NCI-H1092 treated with DMSO at 0.1 percent for 48 hours (cell line): ENCODE measurements around the gene NEK2.
"Not testable (repeated sequence)": the region's sequence is repeated elsewhere in the genome, so short reads cannot be mapped to it uniquely, and the experiment has no call there.

ENCODE experiments used
- DNase-seq: peaks from one replicate; lab custom pipeline; 2025; lab: John Stamatoyannopoulos, UW

NEK2 gene

GRCh38 chr1:211675230-211676105 lies at the start of gene NEK2:
TSS of gene NEK2 (minus strand) at chr1:211675621. CDS start at chr1:211675479, 142 bp downstream.
- peak; percentile 98 for DNase-seq

GRCh38 chr1:211724687-211725196 lies 49.3 kb upstream of the NEK2 start:
- DNase-seq: no peak

- DNase-seq: no peak
Observed at GRCh38 chr1:211723273-211723672, 47.9 kb upstream of the NEK2 start.

- DNase-seq: no peak
Observed at GRCh38 chr1:211722277-211723175, 47.1 kb upstream of the NEK2 start.

GRCh38 chr1:211716555-211716954 lies 41.1 kb upstream of the NEK2 start:
- DNase-seq: not testable (repeated sequence)

GRCh38 chr1:211715971-211716370 lies 40.5 kb upstream of the NEK2 start:
- DNase-seq: no peak

- no peak for DNase-seq
Observed at GRCh38 chr1:211714154-211714553, 38.7 kb upstream of the NEK2 start.

GRCh38 chr1:211713231-211713630 lies 37.8 kb upstream of the NEK2 start:
- DNase-seq: no peak

- no peak for DNase-seq
Observed at GRCh38 chr1:211711315-211711705, 35.9 kb upstream of the NEK2 start.

- DNase-seq: no peak
Observed at GRCh38 chr1:211710566-211711314, 35.3 kb upstream of the NEK2 start.

GRCh38 chr1:211708926-211709325 lies 33.5 kb upstream of the NEK2 start:
- no peak for DNase-seq

- no peak for DNase-seq
Observed at GRCh38 chr1:211708006-211708405, 32.6 kb upstream of the NEK2 start.

- DNase-seq: no peak
Observed at GRCh38 chr1:211705467-211706091, 30.2 kb upstream of the NEK2 start.

- DNase-seq: no peak
Observed at GRCh38 chr1:211704543-211704942, 29.1 kb upstream of the NEK2 start.

GRCh38 chr1:211703812-211704537 lies 28.6 kb upstream of the NEK2 start:
- peak; percentile 84 for DNase-seq

GRCh38 chr1:211701733-211702132 lies 26.3 kb upstream of the NEK2 start:
- no peak for DNase-seq

GRCh38 chr1:211699059-211699458 lies 23.6 kb upstream of the NEK2 start:
- DNase-seq: no peak

- peak; percentile 78 for DNase-seq
Observed at GRCh38 chr1:211698161-211699026, 23.0 kb upstream of the NEK2 start.

- peak; percentile 57 for DNase-seq
Observed at GRCh38 chr1:211697356-211697755, 21.9 kb upstream of the NEK2 start.
